GM12878 (cell line): ENCODE results near the gene CAMTA1. TPM values are rescaled to one million over a fixed set of nuclear protein-coding genes. Genes with fewer than 3 reads are reported as not detected.

Experiments
- ATAC-seq: fragments of 200-7000 bp; cut with Tn5 transposase; 3 replicates; pipeline ENCODE4 v1.9.1; 2020; ENCODE audit warnings: mild to moderate bottlenecking, moderate library complexity
- BruUV-seq: library from RNA; stranded (reverse); fragments of 400-500 nt; replicated peaks from 2 replicates; lab custom pipeline; 2021; lab: Mats Ljungman, UMichigan
- CTCF ChIA-PET: fragments of 300-600 bp; sonication (Branson Sonifier 250); formaldehyde crosslinking; extraction: SDS; loops from one replicate; lab custom pipeline; 2021; ENCODE audit warnings: inconsistent platforms; lab: Yijun Ruan, JAX
- POLR2A ChIA-PET: fragments of 350-600 bp; formaldehyde crosslinking; extraction: SDS; loops from one replicate; lab custom pipeline; 2021; ENCODE audit warnings: inconsistent platforms; lab: Charles Lee
- RAD21 ChIA-PET: fragments of 300-600 bp; sonication (Branson Sonifier 250); formaldehyde crosslinking; loops from one replicate; lab custom pipeline; 2023; ENCODE audit warnings: antibody characterized with exemption; ENCODE audit not compliant: unreplicated experiment; lab: Charles Lee
- SMC1A ChIA-PET: fragments of 300-600 bp; sonication (Branson Sonifier 250); formaldehyde crosslinking; loops from one replicate; lab custom pipeline; 2023; ENCODE audit not compliant: unreplicated experiment, uncharacterized antibody; lab: Charles Lee
- DNase-seq: peaks from one replicate; pipeline ENCODE4 v3.0.0-alpha.2; 2011; ENCODE audit warnings: low read depth, low spot score
- FAIRE-seq: peaks from 3 replicates; lab custom pipeline; 2011; peaks lifted over from hg19 to GRCh38; lab: Jason Lieb, UNC
- H2AFZ ChIP-seq: 2 replicates; pipeline ENCODE4 v1.6.0; 2011; ENCODE audit warnings: low read depth, low read length, control low read depth; ENCODE audit not compliant: control insufficient read depth
- H3K27ac ChIP-seq: 2 replicates; pipeline ENCODE4 v1.5.1; 2011; ENCODE audit warnings: control low read depth; ENCODE audit not compliant: control insufficient read depth, insufficient read depth
- H3K27me3 ChIP-seq, 2 experiments: replicated peaks in 1 of 2; 2 replicates each; pipeline versions ENCODE4 v1.6.0 to v1.6.1; 2011; ENCODE audit warnings: low read length in 1 of 2; ENCODE audit not compliant: control insufficient read depth in 2 of 2, insufficient read depth in 2 of 2
- H3K36me3 ChIP-seq, 2 experiments: 2 replicates each; pipeline ENCODE4 v1.5.1; 2011; ENCODE audit warnings: low read length in 1 of 2; ENCODE audit not compliant: control insufficient read depth in 2 of 2, insufficient read depth in 2 of 2
- H3K4me1 ChIP-seq: 2 replicates; pipeline ENCODE4 v1.6.1; 2011; ENCODE audit warnings: mild to moderate bottlenecking, low read length, moderate library complexity, mixed read lengths; ENCODE audit not compliant: control insufficient read depth, insufficient read depth
- H3K4me2 ChIP-seq: 2 replicates; pipeline ENCODE4 v1.6.0; 2011; ENCODE audit warnings: control low read depth; ENCODE audit not compliant: control insufficient read depth, insufficient read depth
- H3K4me3 ChIP-seq: fragments of 200-600 bp; sonication (generic); 2 replicates; pipeline ENCODE4 v1.5.1; 2016
- H3K79me2 ChIP-seq: 2 replicates; pipeline ENCODE4 v1.6.0; 2011; ENCODE audit warnings: low read length; ENCODE audit not compliant: control insufficient read depth, insufficient read depth
- H3K9ac ChIP-seq: 2 replicates; pipeline ENCODE4 v1.8.0; 2011; ENCODE audit warnings: low read length, control low read depth, mixed read lengths; ENCODE audit not compliant: control insufficient read depth, insufficient read depth
- H3K9me3 ChIP-seq: replicated peaks from 3 replicates; pipeline ENCODE4 v1.5.1; 2011; ENCODE audit warnings: mild to moderate bottlenecking, low read length; ENCODE audit not compliant: control insufficient read depth, insufficient read depth
- H4K20me1 ChIP-seq: 2 replicates; pipeline ENCODE4 v1.6.0; 2011; ENCODE audit not compliant: control insufficient read depth, insufficient read depth
- BACH1 ChIP-seq: fragments of 450-650 bp; IDR thresholded peaks from 2 replicates; pipeline ENCODE4 v1.6.1; 2017; ENCODE audit warnings: mild to moderate bottlenecking, borderline replicate concordance
- FOS ChIP-seq: IDR thresholded peaks from 3 replicates; pipeline ENCODE4 v1.6.1; 2011; ENCODE audit warnings: borderline replicate concordance; ENCODE audit not compliant: insufficient read length; ENCODE audit errors: extremely low read depth
- FOXK2 ChIP-seq: fragments of 450-650 bp; IDR thresholded peaks from 2 replicates; pipeline ENCODE4 v1.6.1; 2017; ENCODE audit warnings: mild to moderate bottlenecking, moderate library complexity
- GABPA ChIP-seq: IDR thresholded peaks from 2 replicates; pipeline ENCODE4 v1.6.1; 2014; ENCODE audit warnings: antibody characterized with exemption, low read depth, mild to moderate bottlenecking, inconsistent platforms
- IRF4 ChIP-seq: IDR thresholded peaks from 2 replicates; pipeline ENCODE4 v1.6.1; 2011; ENCODE audit warnings: low read depth, low read length
- NR2F1 ChIP-seq: fragments of 450-650 bp; conservative IDR thresholded peaks from 2 replicates; pipeline ENCODE4 v1.6.1; 2017; ENCODE audit warnings: mild to moderate bottlenecking
- POLR2AphosphoS2 ChIP-seq: IDR thresholded peaks from 2 replicates; pipeline ENCODE4 v1.6.1; 2011; ENCODE audit warnings: low read depth, mild to moderate bottlenecking, low read length, improper control_type of control experiment, moderate library complexity
- SUPT20H ChIP-seq: IDR thresholded peaks from 2 replicates; pipeline ENCODE4 v1.6.1; 2011; ENCODE audit warnings: low read depth, mild to moderate bottlenecking, low read length, moderate library complexity, borderline replicate concordance; ENCODE audit not compliant: control insufficient read depth
- TCF3 ChIP-seq: IDR thresholded peaks from 2 replicates; pipeline ENCODE4 v1.6.1; 2012; ENCODE audit warnings: low read depth, mild to moderate bottlenecking, low read length, borderline replicate concordance; ENCODE audit not compliant: insufficient read depth
- ZNF207 ChIP-seq: fragments of 450-650 bp; IDR thresholded peaks from 2 replicates; pipeline ENCODE4 v1.6.1; 2014; ENCODE audit warnings: antibody characterized with exemption, mild to moderate bottlenecking, borderline replicate concordance
- ZNF217 ChIP-seq: fragments of 450-650 bp; IDR thresholded peaks from 2 replicates; pipeline ENCODE4 v1.6.1; 2017; ENCODE audit warnings: antibody characterized with exemption, mild to moderate bottlenecking
- WGBS: methylation state at CpG from one replicate; pipeline ENCODE4 v1.1.6; 2016; ENCODE audit warnings: low lambda C conversion rate; ENCODE audit not compliant: insufficient replicate concordance, insufficient coverage; ENCODE audit errors: missing lambda C conversion rate; 5-methylcytosine and 5-hydroxymethylcytosine counted together
- in situ Hi-C: fragments of 300-500 bp; cut with MboI; formaldehyde crosslinking; loops from 9 replicates; pipeline ENCODE4 v1.14.3; 2018; ENCODE audit warnings: mixed read lengths
- intact Hi-C: fragments of 100-400 bp; cut with micrococcal nuclease; formaldehyde crosslinking; loops from one replicate; pipeline ENCODE4 v1.14.2; 2022; ENCODE audit not compliant: unreplicated experiment
- polyA plus RNA-seq, 11 experiments: library from polyadenylated mRNA; depleted of rRNA in 4 of 11; unstranded in 6 of 11; stranded (reverse) in 5 of 11; fragments of >200 nt; fragmentation: Nextera tagmentation in 4 of 11; fragmentation: Illumina TruSeq in 1 of 11; extraction: Ambion mirVana in 4 of 11; extraction: Trizol in 1 of 11; gene quantifications; 1 replicate in 1 of 11; 2 replicates in 10 of 11; pipeline versions ENCODE4 v1.2.1 to v1.2.3, GENCODE V29; 2011 to 2016; ENCODE audit warnings: inconsistent platforms in 2 of 11, missing spikeins in 2 of 11, low read depth in 1 of 11
- total RNA-seq, 4 experiments: library from RNA; depleted of rRNA in 3 of 4; stranded (reverse); fragments of >200 nt in 3 of 4; fragmentation: Illumina TruSeq in 1 of 4; extraction: Trizol in 1 of 4; gene quantifications; 2 replicates each; pipeline versions ENCODE4 v1.2.1 to v1.2.3, GENCODE V29; 2013 to 2021
- TF ChIP-seq, protein P1 (sequence below): fragments of 450-650 bp; IDR thresholded peaks from 2 replicates; pipeline ENCODE4 v1.6.1; 2016; ENCODE audit warnings: mild to moderate bottlenecking
- TF ChIP-seq, protein P2 (sequence below): IDR thresholded peaks from 2 replicates; pipeline ENCODE4 v1.6.1; 2011; ENCODE audit warnings: low read depth, low read length, improper control_type of control experiment, borderline replicate concordance
- TF ChIP-seq, protein P3 (sequence below): fragments of 450-650 bp; IDR thresholded peaks from 2 replicates; pipeline ENCODE4 v1.6.1; 2017; ENCODE audit warnings: low read depth, mild to moderate bottlenecking, moderate library complexity
- TF ChIP-seq, protein P4 (sequence below): fragments of 450-650 bp; IDR thresholded peaks from 2 replicates; pipeline ENCODE4 v1.6.1; 2016; ENCODE audit warnings: mild to moderate bottlenecking
- TF ChIP-seq, protein P5 (sequence below): fragments of 450-650 bp; IDR thresholded peaks from 2 replicates; pipeline ENCODE4 v1.6.1; 2017; ENCODE audit warnings: mild to moderate bottlenecking, moderate library complexity

CAMTA1 gene
- total and polyA plus RNA-seq, 10 of the 15 experiments (the other 5 are each of a cell fraction or from before 2014, with no cell fraction given) = 37.7 to 148 (median 76.4) TPM

DNA sequence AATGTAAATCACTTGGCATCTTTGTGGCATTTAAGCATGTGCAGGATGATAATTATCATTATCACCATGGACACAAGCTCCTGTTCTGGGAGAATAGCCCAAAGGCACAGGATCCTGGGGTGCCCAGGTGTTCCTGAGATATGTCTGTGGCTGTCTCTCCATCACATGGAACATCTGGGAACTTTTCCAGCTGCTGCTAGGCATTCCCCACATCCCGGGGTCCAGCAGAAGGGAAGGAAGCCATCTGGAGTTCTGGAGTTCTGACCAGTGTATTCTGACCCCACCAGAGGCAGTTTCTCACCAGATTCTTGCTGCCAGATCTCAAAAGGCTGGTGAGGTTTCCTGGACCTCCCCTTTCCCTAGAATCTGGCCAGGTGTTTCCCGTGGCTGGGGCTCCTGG, 726.1 kb downstream of the CAMTA1 start:
- Histone ChIP-seq H2AFZ (no peak overlapping the region), H3K79me2 (no peaks in the 10 kb centered on the region), H3K4me3 (no peak overlapping the region), H3K4me1 (no peaks in the 10 kb centered on the region), H3K9ac (no peak overlapping the region), H3K27me3 (peaks cover 0 to 3% of the 10 kb centered on the region in 2 experiments; a peak in 3 of 4 replicates), H4K20me1 (no peaks in the 10 kb centered on the region), H3K9me3 (no peaks in the 10 kb centered on the region), H3K27ac (no peak overlapping the region), H3K4me2 (no peak overlapping the region), H3K36me3 (no peaks in the 10 kb centered on the region)
- CTCF ChIA-PET = no interaction called here
- intact Hi-C loops (no loop called here), in situ Hi-C loops (no loop called here)
- 0% methylated on average over 2 of the region's 2 CpGs for WGBS
- no peak for FAIRE-seq
- POLR2A ChIA-PET = no interaction called here
- no peak for ATAC-seq
- RAD21 ChIA-PET = no interaction called here
- no peak for DNase-seq
- SMC1A ChIA-PET = no interaction called here
- no TSS peak for BruUV-seq
- TF ChIP-seq BACH1 (no peak), POLR2AphosphoS2 (no peak), NR2F1 (no peak), IRF4 (no peak), GABPA (no peak), SUPT20H (no peak), TCF3 (no peak), FOS (no peak), ZNF207 (no peak), ZNF217 (no peak), FOXK2 (no peak)
- TF ChIP-seq, protein P1, sequence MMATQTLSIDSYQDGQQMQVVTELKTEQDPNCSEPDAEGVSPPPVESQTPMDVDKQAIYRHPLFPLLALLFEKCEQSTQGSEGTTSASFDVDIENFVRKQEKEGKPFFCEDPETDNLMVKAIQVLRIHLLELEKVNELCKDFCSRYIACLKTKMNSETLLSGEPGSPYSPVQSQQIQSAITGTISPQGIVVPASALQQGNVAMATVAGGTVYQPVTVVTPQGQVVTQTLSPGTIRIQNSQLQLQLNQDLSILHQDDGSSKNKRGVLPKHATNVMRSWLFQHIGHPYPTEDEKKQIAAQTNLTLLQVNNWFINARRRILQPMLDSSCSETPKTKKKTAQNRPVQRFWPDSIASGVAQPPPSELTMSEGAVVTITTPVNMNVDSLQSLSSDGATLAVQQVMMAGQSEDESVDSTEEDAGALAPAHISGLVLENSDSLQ = no peak
- TF ChIP-seq, protein P2, sequence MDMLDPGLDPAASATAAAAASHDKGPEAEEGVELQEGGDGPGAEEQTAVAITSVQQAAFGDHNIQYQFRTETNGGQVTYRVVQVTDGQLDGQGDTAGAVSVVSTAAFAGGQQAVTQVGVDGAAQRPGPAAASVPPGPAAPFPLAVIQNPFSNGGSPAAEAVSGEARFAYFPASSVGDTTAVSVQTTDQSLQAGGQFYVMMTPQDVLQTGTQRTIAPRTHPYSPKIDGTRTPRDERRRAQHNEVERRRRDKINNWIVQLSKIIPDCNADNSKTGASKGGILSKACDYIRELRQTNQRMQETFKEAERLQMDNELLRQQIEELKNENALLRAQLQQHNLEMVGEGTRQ = no peak
- TF ChIP-seq, protein P3, sequence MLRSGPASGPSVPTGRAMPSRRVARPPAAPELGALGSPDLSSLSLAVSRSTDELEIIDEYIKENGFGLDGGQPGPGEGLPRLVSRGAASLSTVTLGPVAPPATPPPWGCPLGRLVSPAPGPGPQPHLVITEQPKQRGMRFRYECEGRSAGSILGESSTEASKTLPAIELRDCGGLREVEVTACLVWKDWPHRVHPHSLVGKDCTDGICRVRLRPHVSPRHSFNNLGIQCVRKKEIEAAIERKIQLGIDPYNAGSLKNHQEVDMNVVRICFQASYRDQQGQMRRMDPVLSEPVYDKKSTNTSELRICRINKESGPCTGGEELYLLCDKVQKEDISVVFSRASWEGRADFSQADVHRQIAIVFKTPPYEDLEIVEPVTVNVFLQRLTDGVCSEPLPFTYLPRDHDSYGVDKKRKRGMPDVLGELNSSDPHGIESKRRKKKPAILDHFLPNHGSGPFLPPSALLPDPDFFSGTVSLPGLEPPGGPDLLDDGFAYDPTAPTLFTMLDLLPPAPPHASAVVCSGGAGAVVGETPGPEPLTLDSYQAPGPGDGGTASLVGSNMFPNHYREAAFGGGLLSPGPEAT = no peak
- TF ChIP-seq, protein P4, sequence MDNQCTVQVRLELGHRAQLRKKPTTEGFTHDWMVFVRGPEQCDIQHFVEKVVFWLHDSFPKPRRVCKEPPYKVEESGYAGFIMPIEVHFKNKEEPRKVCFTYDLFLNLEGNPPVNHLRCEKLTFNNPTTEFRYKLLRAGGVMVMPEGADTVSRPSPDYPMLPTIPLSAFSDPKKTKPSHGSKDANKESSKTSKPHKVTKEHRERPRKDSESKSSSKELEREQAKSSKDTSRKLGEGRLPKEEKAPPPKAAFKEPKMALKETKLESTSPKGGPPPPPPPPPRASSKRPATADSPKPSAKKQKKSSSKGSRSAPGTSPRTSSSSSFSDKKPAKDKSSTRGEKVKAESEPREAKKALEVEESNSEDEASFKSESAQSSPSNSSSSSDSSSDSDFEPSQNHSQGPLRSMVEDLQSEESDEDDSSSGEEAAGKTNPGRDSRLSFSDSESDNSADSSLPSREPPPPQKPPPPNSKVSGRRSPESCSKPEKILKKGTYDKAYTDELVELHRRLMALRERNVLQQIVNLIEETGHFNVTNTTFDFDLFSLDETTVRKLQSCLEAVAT = no peak
- TF ChIP-seq, protein P5, sequence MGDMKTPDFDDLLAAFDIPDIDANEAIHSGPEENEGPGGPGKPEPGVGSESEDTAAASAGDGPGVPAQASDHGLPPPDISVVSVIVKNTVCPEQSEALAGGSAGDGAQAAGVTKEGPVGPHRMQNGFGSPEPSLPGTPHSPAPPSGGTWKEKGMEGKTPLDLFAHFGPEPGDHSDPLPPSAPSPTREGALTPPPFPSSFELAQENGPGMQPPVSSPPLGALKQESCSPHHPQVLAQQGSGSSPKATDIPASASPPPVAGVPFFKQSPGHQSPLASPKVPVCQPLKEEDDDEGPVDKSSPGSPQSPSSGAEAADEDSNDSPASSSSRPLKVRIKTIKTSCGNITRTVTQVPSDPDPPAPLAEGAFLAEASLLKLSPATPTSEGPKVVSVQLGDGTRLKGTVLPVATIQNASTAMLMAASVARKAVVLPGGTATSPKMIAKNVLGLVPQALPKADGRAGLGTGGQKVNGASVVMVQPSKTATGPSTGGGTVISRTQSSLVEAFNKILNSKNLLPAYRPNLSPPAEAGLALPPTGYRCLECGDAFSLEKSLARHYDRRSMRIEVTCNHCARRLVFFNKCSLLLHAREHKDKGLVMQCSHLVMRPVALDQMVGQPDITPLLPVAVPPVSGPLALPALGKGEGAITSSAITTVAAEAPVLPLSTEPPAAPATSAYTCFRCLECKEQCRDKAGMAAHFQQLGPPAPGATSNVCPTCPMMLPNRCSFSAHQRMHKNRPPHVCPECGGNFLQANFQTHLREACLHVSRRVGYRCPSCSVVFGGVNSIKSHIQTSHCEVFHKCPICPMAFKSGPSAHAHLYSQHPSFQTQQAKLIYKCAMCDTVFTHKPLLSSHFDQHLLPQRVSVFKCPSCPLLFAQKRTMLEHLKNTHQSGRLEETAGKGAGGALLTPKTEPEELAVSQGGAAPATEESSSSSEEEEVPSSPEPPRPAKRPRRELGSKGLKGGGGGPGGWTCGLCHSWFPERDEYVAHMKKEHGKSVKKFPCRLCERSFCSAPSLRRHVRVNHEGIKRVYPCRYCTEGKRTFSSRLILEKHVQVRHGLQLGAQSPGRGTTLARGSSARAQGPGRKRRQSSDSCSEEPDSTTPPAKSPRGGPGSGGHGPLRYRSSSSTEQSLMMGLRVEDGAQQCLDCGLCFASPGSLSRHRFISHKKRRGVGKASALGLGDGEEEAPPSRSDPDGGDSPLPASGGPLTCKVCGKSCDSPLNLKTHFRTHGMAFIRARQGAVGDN = no peak
